Measurements from ENCODE around the gene SEC24B. TPM values are rescaled to one million over a fixed set of nuclear protein-coding genes. Genes with fewer than 3 reads are reported as not detected.

The SEC24B gene
- total and polyA plus RNA-seq, 12 donors = 7.3 to 34.1 (median 29.6) TPM

GRCh38 chr4:109548655-109549054, 115.0 kb downstream of the SEC24B start:
- H3K27me3 ChIP-seq = no peaks in the 10 kb centered on the region
- DNase-seq (peak in 1 of 2 donors; percentile 22), ATAC-seq (peak in 7 of 8 donors; percentile 17 to 86 (median 74))
- H3K36me3 ChIP-seq = peaks cover 0 to 31% (median 0%) of the 10 kb centered on the region in 9 donors
- 48 to 55% methylated on average over 2 of the region's 2 CpGs for WGBS, 2 donors
- no peak overlapping the region for H3K4me3 ChIP-seq
- H3K27ac ChIP-seq = peak overlapping the region in 5 of 10 donors; percentile 17 to 58 (median 23)
- peaks cover 0 to 11% (median 0%) of the 10 kb centered on the region in 11 donors for H3K9me3 ChIP-seq
- H3K4me1 ChIP-seq = peaks cover 0 to 20% (median 0%) of the 10 kb centered on the region in 9 donors
- no peak for TF ChIP-seq CTCF (IDR thresholded peaks at IDR 0.05)
- intact Hi-C loops (cut with DNase I) = loop anchor here in 2 of 10 donors (10.0 kb wide), 2 partner anchors 114 to 266 kb away; partner anchors contain the start of genes GAR1 (in 1 of the 2) and SEC24B (in 1 of the 2)

- 90 to 97% methylated on average over 6 of the region's 6 CpGs for WGBS, 2 donors
- DNase-seq = no peak
Observed at GRCh38 chr4:109552237-109552636, 118.6 kb downstream of the SEC24B start.

GRCh38 chr4:109553130-109553529, 119.5 kb downstream of the SEC24B start:
- Histone ChIP-seq H3K4me3 (no peak overlapping the region), H3K27me3 (no peaks in the 10 kb centered on the region), H3K4me1 (peaks cover 0 to 14% (median 0%) of the 10 kb centered on the region in 9 donors), H3K27ac (no peak overlapping the region), H3K36me3 (peaks cover 0 to 6% (median 0%) of the 10 kb centered on the region in 9 donors), H3K9me3 (peaks cover 0 to 11% (median 0%) of the 10 kb centered on the region in 11 donors)
- TF ChIP-seq CTCF (IDR thresholded peaks at IDR 0.05) = no peak
- ATAC-seq (no peak), DNase-seq (no peak)
- intact Hi-C loops (cut with DNase I) = loop anchor here in 5 of 10 donors (10.0 kb wide), 4 partner anchors 112 to 262 kb away; partner anchors contain the start of genes SEC24B (in 2 of the 5), CASP6 (in 1 of the 5) and GAR1 (in 1 of the 5)
- 98 to 100% methylated on average over 2 of the region's 2 CpGs for WGBS, 2 donors

More at GRCh38 chr4:109552237-109552636, 118.6 kb downstream of the SEC24B start:
- no peaks in the 10 kb centered on the region for H3K27me3 ChIP-seq
- no peak overlapping the region for H3K27ac ChIP-seq
- H3K36me3 ChIP-seq = peaks cover 0 to 6% (median 0%) of the 10 kb centered on the region in 9 donors
- TF ChIP-seq CTCF (IDR thresholded peaks at IDR 0.05) = no peak
- peaks cover 0 to 12% (median 0%) of the 10 kb centered on the region in 11 donors for H3K9me3 ChIP-seq
- intact Hi-C loops (cut with DNase I) = loop anchor here in 5 of 10 donors (10.0 kb wide), 4 partner anchors 113 to 263 kb away; partner anchors contain the start of genes SEC24B (in 2 of the 5), CASP6 (in 1 of the 5) and GAR1 (in 1 of the 5)
- no peak for ATAC-seq
- peaks cover 0 to 20% (median 0%) of the 10 kb centered on the region in 9 donors for H3K4me1 ChIP-seq
- H3K4me3 ChIP-seq = no peak overlapping the region

- Histone ChIP-seq H3K9me3 (peaks cover 0 to 8% (median 0%) of the 10 kb centered on the region in 11 donors), H3K4me1 (peaks cover 0 to 10% (median 3%) of the 10 kb centered on the region in 9 donors), H3K4me3 (no peak overlapping the region), H3K36me3 (peaks cover 0 to 3% (median 0%) of the 10 kb centered on the region in 9 donors), H3K27me3 (no peaks in the 10 kb centered on the region), H3K27ac (no peak overlapping the region)
- intact Hi-C loops (cut with DNase I) = loop anchor here in 5 of 10 donors (10.0 kb wide), 4 partner anchors 110 to 260 kb away; partner anchors contain the start of genes SEC24B (in 2 of the 5), CASP6 (in 1 of the 5) and GAR1 (in 1 of the 5)
- ATAC-seq = no peak
- TF ChIP-seq CTCF (IDR thresholded peaks at IDR 0.05) = no peak
- DNase-seq = no peak
- WGBS, 2 donors = 89 to 93% methylated on average over 3 of the region's 3 CpGs
Observed at GRCh38 chr4:109554971-109555370, 121.4 kb downstream of the SEC24B start.

Data from heart right ventricle (tissue), 16 donors.